Calu3 (cell line): ENCODE results near the gene PRKN. TPM values are rescaled to one million over a fixed set of nuclear protein-coding genes. Genes with fewer than 3 reads are reported as not detected.

Experiments used
- BruUV-seq: library from RNA; stranded (reverse); fragments of 400-500 nt; replicated peaks from 2 replicates; lab custom pipeline; 2021; lab: Mats Ljungman, UMichigan
- CTCF ChIA-PET: fragments of 300-600 bp; sonication (Branson Sonifier 250); formaldehyde crosslinking; loops from one replicate; lab custom pipeline; 2022; ENCODE audit warnings: antibody characterized with exemption; lab: Charles Lee
- DNase-seq: peaks from one replicate; pipeline ENCODE4 v3.0.0; 2022
- H3K27ac Mint-ChIP-seq: one replicate; pipeline ENCODE4 v1.8.0; 2022; ENCODE audit warnings: mixed read lengths; ENCODE audit not compliant: unreplicated experiment
- H3K27me3 Mint-ChIP-seq: one replicate; pipeline ENCODE4 v1.8.0; 2022; ENCODE audit warnings: mixed read lengths; ENCODE audit not compliant: unreplicated experiment
- H3K36me3 Mint-ChIP-seq: one replicate; pipeline ENCODE4 v1.8.0; 2022; ENCODE audit warnings: mild to moderate bottlenecking, moderate library complexity, mixed read lengths; ENCODE audit not compliant: insufficient read depth, unreplicated experiment
- H3K4me1 Mint-ChIP-seq: one replicate; pipeline ENCODE4 v1.8.0; 2022; ENCODE audit warnings: mild to moderate bottlenecking, low read depth, mixed read lengths; ENCODE audit not compliant: unreplicated experiment
- H3K4me3 Mint-ChIP-seq: one replicate; pipeline ENCODE4 v1.8.0; 2022; ENCODE audit warnings: mild to moderate bottlenecking, low read depth, moderate library complexity, mixed read lengths; ENCODE audit not compliant: unreplicated experiment
- H3K9me3 Mint-ChIP-seq: one replicate; pipeline ENCODE4 v1.8.0; 2022; ENCODE audit warnings: low read depth, mixed read lengths; ENCODE audit not compliant: unreplicated experiment
- CTCF ChIP-seq: fragments of 200-600 bp; IDR thresholded peaks from one replicate; pipeline ENCODE4 v1.8.0; 2022; ENCODE audit warnings: antibody characterized with exemption; ENCODE audit not compliant: unreplicated experiment
- intact Hi-C: fragments of 100-400 bp; cut with micrococcal nuclease; formaldehyde crosslinking; loops from one replicate; pipeline ENCODE4 v1.10.0; 2022; ENCODE audit not compliant: unreplicated experiment
- total RNA-seq: library from RNA; stranded (reverse); gene quantifications from 2 replicates; pipeline ENCODE4 v1.2.3, GENCODE V29; 2022

PRKN gene
- total RNA-seq, 1 experiment from 2014 or later: 3.8 TPM

GRCh38 chr6:162688751-162689345 lies 38.7 kb downstream of the PRKN start:
- CTCF ChIA-PET: no interaction called here
- intact Hi-C loops: no loop called here
- TF ChIP-seq CTCF: no peak

GRCh38 chr6:162685586-162685985 lies 42.0 kb downstream of the PRKN start:
- H3K27ac Mint-ChIP-seq: no peak overlapping the region
- H3K4me3 Mint-ChIP-seq: no peak overlapping the region
- intact Hi-C loops: no loop called here
- no peak for DNase-seq
- CTCF ChIA-PET: no interaction called here
- H3K36me3 Mint-ChIP-seq: no peaks in the 10 kb centered on the region
- no peak for TF ChIP-seq CTCF
- BruUV-seq: no TSS peak
- H3K9me3 Mint-ChIP-seq: no peaks in the 10 kb centered on the region
- H3K4me1 Mint-ChIP-seq: no peaks in the 10 kb centered on the region
- no peaks in the 10 kb centered on the region for H3K27me3 Mint-ChIP-seq

More at GRCh38 chr6:162688751-162689345, 38.7 kb downstream of the PRKN start:
- Mint-ChIP-seq H3K4me3 (no peak overlapping the region), H3K9me3 (no peaks in the 10 kb centered on the region), H3K36me3 (no peaks in the 10 kb centered on the region), H3K27me3 (no peaks in the 10 kb centered on the region), H3K27ac (no peak overlapping the region), H3K4me1 (no peaks in the 10 kb centered on the region)
- DNase-seq: no peak
- no TSS peak for BruUV-seq

GRCh38 chr6:162684961-162685360 lies 42.6 kb downstream of the PRKN start:
- DNase-seq: no peak
- Mint-ChIP-seq H3K27me3 (no peaks in the 10 kb centered on the region), H3K27ac (no peak overlapping the region), H3K9me3 (no peaks in the 10 kb centered on the region), H3K36me3 (no peaks in the 10 kb centered on the region), H3K4me1 (no peaks in the 10 kb centered on the region), H3K4me3 (no peak overlapping the region)
- no TSS peak for BruUV-seq
- CTCF ChIA-PET: no interaction called here
- no peak for TF ChIP-seq CTCF
- intact Hi-C loops: no loop called here

GRCh38 chr6:162684052-162684451 lies 43.5 kb downstream of the PRKN start:
- no peak for DNase-seq

More at GRCh38 chr6:162684052-162684451, 43.5 kb downstream of the PRKN start:
- BruUV-seq: no TSS peak
- Mint-ChIP-seq H3K4me1 (no peaks in the 10 kb centered on the region), H3K4me3 (no peak overlapping the region), H3K27me3 (no peaks in the 10 kb centered on the region), H3K9me3 (no peaks in the 10 kb centered on the region), H3K27ac (no peak overlapping the region), H3K36me3 (no peaks in the 10 kb centered on the region)
- CTCF ChIA-PET: no interaction called here
- TF ChIP-seq CTCF: no peak
- intact Hi-C loops: no loop called here
